SKM-1 (cell line): ENCODE results near the gene PAPPA.

Source experiments
- DNase-seq: peaks from one replicate; lab custom pipeline; 2025; ENCODE audit not compliant: unreplicated experiment; lab: John Stamatoyannopoulos, UW

Gene PAPPA

DNA sequence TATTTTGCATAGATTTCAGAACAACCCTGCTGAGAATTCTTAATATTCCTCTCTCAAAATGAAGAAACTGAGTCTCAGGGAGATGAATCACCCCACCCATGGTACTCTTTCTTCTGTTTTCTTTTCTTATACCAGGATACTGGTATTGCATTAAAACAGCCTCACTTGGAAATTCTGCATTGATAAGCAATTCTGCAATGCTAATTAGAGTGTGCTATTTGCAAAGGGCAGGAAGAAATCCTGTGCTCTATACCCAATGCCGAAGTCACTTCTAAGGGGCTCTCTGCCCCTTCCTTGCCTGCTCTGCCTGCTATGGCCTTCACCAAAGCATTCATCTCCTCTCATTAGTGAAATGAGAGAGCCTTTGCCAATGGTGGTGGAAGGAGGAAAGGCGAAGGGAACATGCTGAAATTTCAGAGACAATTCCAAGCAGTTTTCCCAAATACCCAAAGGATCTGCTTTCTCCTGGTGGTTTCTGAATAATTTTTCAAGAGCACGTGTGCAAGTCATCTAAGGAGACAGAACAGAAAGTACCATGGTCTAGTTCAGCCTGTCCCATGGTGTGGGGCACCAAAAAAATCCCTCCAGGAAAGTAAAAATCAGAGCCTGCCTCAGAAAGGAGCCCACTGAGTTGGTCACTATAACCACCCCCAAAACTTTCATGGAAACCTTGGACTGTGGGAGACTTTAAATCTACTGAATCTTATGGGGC is 156.5 kb downstream of the PAPPA start:
- no peak for DNase-seq

DNA sequence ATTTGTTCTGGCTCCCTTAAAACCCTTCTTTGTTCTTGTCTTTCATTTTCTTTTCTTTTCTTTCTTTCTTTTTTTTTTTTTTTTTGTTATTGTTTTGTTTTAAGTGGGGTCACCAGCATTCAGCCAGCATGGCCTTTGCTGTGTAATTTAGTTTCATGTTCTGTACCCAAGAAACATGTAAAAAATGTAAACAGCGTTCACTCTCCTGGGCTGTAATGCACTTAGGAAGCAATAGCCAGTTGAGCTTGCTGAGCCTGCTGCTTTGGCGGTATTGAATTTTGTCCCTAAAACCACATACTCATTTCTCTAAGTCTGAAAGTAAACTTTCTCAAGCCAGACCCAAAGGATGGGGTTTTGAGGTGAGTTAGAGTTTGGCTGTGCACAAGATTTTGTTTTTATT is 158.6 kb downstream of the PAPPA start:
- no peak for DNase-seq

DNA sequence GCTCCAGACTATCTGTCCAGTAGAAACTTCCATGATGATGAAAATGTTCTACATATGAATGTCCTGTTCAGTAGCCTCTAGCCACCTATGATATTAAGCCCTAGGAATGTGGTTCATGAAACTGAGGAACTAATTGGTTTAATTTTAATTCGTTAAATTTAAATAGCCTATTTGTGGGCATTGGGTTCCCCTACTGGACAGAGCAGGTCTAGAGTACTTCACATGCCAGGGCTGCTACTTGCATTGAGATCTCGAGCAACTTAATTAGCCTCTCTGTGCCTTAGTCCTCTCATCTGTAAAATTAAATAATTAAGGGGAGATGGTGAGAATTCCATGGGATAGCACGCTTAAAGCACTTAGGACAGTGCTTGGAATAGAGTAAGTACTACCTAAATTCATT is 160.0 kb downstream of the PAPPA start:
- DNase-seq, result no peak

DNA sequence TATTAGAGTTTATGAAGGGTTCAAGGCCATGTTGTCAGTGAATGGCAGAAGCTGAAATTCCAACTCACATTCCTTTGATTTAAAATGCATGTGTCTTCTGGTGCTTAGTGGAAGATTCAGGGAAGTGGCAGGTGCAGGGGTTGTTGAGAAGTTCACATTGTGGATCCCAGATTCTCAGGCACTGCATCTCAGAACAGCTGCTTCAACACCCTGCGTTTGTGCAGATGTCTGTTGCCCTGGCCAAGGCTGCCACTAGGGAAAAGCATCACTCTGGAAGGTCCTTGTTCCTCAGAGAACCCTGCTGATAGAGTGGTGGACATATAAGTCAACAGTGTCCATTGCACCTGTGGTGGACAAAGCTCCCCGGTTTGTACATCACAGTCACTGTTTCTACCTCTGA is 162.7 kb downstream of the PAPPA start:
- no peak for DNase-seq

DNA sequence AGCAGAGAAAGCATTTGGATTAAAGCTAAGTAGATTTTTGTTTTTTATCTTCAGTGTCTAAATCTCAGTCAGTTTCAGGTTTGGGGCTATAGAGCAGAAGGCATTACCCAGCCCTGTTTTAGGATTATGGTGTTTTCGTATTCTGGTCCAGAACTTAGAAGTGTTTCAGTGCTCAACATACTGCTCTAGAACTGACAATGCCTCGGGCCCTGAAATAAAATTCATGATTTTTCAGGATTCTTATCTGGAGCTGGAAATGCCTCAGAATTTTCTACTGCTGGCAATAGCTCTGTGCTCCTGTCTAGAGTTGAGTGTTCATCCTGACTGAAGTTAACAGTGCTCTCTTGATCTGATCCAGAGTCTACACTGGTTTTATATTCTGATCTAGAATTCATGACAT is 163.9 kb downstream of the PAPPA start:
- DNase-seq, result no peak

DNA sequence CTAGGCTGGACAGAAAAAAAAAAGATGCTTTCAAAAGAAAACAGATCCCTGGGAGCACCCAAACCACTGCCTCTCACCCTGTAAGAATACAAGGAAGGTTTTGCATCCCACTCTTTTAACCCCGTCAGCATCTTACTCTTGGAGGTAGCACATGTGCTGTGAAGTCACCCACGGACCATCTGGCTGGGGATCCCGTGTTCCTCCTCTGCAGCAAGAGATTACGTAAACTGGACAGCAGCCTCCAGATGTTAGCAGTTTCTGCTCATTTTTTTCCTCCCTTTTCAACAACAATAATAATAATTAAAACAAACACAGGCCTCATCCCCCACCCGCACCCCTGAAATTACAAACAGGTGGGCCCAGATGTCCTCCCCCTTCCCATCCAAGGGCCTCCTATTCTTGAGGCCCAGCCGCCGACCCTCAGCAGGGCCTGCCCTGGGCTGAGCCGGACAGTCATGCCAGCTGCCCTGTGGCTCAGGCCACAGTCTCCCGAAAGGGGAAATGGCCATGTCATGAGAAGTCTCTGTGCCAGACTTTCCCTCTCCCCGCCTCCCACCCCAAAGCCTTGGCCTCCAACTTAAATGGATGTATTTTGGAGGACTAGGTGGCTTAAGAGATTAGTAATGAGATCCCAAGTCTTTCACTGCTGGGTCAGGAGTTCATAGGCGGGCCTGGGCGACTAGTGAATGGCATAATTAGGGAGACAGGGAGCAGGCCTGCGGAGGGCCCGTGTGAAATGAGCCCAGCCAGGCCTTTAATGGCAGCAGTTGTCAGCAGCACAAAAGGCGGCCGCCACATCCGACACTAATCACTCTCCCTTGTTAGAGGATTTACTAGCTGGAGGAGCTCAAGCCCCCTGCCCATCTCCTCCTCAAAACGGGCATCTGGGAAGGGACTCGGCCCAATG is 165.1 kb downstream of the PAPPA start:
- DNase-seq, result no peak

DNA sequence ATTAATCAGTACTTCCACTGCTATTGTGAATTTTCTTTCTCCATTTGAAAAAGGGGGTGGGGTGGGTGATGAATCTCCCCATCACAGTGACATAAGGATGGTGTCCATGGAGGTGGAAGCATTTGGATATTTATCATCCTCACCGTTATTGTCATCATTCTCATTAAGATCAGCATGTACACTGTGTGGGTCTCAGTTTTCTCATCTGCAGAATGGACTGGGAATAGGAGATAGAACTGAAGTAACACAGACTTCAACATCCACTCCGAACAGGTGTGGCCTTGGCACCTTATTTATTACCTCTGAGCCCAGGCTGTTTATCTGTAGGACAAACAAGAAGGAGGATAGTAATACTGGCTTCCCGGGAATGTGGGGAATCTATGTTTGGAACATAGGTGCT is 165.9 kb downstream of the PAPPA start:
- no peak for DNase-seq

DNA sequence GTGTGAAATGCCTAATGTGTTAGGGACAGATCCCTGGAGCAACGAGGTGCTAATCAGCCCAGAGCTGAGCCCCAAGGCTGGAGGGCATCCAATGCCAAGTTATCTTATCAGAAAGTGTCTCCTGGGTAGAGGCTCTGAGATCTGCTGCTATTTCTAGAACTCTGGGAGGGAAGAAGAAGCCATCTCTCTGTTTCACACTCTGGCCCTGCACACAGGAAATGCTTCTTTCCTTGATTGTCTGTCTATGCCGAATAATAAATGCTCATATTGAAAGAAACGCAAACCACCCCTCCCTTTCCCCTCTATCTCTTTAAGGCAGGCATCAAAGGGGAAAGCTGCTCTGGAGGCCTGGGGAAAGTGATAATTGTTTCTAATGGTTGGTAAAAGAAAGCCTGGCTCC is 166.7 kb downstream of the PAPPA start:
- no peak for DNase-seq

DNA sequence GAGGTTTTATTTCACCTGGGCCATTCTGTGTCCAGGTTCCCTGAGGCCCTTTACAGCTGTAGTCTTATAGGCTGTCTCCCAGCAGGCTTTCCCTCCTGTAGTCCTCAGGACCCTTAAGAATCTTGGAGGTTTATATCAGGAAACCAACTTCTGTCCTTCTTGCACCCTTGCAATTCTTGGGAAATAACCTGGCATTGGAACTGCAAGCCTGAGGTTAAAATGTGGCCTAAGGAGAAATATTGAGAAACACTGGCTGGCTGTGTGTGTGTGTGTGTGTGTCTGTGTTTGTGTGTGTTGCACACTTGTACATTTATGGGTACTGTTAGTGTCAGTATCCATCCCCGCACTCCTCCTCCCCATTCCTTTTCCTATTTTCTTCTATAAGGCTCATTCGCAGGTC is 168.9 kb downstream of the PAPPA start:
- no peak for DNase-seq

DNA sequence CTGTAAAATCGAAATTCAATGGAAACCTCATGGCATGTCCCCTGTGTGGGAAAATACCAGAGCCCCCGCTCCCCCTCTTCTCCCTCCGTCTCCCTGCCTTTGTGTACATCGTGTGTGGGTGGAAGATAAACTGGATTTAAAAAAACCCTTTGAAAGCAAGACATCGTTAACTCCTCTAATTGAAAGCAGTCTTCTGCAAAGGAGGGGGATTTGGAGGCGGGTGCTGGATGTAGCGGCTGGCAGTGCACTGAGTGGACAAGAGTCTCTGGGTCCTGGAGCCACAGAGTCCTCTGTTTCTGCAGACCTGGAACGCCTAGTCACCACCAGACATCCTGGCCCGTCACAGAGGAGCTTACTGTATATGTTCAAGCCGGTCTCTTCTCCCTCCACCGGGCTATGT is 169.4 kb downstream of the PAPPA start:
- no peak for DNase-seq

DNA sequence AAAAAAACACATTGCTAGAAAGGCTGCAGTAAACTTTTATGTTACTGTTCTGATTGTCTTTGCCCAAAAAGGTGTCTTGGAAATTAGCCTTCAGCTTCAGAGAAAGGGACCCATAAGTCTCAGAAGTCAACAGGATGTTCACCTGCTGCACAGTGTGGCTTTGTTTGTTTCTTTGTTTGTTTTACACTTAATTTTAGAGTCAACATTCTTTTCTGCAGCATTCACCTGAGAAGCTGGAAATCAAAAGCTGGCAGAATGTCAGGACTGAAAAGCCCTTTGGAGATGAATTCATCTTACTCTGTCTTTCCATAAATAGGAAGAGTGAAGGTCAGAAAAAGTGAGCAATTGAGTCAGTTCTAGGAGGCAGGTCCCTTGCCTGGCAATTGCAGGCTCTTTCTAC is 170.0 kb downstream of the PAPPA start:
- DNase-seq, result no peak

DNA sequence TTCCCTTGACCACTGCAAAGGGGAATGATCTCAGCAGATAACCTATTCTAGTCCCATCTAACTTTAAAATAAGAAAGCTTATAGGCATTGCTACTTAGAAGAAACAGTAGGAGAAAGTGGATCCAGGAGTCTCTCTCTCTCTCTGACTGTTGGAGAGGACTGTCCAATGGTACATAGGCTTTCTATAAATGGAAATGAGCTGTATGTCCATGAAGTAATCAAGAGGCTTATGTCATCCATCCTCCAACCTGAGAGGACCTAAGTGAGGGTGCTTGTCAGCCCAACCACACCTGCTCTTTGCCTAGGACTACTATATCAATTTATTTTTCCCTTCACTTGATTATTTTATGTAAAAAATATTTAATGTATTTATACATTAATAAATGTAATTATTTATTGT is 172.3 kb downstream of the PAPPA start:
- no peak for DNase-seq

DNA sequence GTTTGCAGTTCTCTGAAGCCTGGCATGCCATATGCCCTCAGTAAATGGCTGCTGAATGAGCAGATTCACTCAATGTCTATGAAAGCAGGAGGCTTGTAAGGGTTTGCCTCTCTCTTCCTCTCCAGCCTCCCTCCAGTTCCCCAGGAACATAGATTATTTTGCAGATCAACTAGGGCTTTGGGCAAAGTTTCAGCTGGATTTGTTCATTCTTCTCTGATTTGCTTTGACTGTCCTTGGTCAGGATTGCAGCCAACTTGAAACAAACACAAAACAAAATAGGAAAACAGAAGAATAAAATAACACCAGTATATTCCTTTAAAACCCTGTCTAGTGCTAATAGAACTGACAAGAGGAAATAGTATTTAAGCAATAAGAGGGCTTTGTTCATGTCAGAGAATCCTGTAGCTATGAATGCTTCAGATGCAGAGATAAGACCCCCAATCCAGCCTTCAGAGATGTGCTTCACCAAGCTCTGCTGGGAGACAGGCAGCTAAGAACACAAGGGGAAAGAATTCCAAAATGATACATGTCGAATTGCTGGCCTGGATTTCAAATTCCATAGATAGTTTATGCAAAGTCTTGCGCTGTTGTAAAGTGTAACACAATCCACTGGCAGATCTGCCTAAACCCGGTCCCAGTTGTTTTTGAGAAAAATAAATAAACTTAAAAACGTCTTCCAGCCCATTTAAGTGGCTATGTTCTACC is 174.3 kb downstream of the PAPPA start:
- no peak for DNase-seq

DNA sequence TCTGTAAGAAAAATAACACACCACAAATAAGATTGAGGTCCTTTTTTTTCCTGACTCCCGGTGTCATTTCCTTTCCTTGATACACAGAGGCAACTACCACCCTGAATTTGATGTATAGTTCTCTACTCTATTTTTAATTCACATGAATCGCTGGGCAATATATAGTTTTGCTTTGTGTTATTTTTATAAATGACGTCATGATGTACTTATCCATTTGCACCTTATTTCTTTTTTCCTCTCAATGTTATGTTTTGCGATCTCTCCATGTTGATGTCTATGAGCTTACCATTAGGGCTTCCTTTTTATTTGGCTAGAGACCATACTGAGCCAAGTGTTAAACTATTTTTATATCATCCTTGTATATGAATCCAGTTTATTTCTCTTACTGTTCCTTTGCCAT is 175.9 kb downstream of the PAPPA start:
- DNase-seq, result no peak

DNA sequence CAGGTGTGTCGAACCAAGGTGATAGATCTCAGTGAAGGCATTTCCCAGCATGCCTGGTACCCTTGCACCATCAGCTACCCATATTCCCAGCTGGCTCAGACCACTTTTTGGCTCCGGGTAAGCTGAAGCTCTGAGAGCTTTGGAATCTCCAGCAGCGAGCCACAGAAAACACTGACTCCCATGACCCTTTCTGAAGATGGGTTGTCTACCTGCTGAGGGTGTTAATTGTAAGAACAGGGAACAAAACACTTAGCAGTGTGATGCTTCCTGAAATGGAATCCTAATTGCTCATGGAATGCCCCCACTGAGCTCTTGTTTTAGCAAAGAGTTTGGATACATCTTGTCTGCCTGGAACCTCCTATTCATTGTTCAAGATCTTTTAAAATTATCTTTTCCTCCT is 177.7 kb downstream of the PAPPA start:
- DNase-seq, result no peak

DNA sequence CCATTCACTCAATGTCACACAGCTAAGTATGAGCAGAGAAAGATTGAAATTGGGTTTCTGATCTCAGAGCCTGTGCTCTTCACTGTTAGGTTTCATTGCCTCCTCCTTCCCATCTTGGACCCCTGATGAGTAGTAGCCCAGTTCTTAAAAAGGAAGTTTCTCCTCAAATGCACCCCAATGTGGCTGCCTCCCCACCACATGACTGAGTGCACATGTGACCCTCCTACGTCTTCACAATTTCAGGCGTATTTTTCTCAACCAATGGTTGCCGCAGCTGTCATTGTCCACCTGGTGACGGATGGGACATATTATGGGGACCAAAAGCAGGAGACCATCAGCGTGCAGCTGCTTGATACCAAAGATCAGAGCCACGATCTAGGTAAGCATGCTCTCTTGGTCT is 178.5 kb downstream of the PAPPA start:
- DNase-seq, result no peak

DNA sequence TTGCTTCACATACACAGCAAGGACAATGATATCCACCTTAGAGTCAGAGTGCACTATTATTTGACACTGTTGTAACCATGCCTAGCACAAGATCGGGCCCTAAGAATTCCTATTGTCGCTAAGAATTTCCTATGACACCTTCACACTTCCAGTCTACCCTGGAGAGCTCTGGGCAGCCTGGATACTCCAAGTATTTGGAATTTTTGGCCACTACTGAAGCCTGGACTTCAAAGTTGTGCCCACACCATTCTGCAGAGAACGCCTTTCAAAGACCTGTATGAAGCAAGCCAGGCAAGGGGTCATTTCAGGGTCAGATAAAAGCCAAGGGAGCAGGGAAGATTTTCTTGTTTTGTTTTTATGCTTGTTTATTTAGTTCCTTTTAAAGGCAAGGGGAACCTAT is 179.7 kb downstream of the PAPPA start:
- DNase-seq, result no peak

DNA sequence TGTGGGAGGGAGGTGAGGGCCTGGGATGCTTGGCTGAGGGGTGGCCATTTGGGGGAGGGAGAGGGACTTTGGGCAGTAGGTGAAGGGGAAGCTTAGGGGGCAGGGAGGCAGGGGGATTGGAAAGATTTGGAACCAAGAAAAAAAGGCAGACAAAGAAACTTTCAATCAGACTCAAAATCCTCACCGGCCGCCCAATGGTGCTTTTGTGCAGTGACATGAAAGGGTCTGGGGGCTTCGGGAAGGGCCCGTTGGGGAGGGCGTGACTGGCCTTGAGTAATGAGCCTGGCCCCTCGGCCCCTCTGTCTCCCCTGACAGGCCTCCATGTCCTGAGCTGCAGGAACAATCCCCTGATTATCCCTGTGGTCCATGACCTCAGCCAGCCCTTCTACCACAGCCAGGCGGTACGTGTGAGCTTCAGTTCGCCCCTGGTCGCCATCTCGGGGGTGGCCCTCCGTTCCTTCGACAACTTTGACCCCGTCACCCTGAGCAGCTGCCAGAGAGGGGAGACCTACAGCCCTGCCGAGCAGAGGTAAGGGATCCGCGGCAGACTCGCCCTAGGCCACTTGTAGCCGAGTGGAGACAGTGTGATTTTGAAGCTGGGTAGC is 181.1 kb downstream of the PAPPA start:
- no peak for DNase-seq

DNA sequence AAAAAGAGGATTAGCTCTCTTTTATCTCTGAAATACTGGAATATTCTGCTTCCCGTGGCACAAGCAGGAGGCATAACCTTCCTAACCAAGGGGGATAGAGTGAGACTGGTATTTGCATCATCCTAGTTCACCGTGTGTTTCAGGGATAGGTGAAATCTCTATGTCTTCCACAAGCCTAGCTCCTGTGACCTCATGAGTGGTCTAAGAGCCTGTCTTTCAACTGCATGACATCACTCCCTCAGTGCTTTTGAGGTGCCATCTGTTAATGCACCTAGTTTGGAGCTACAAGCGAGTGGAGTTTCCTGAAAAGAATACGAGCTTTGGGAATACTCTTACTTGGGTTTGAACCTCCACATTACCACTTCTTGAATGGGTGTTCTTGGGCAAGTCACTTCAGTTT is 181.8 kb downstream of the PAPPA start:
- DNase-seq, result no peak

DNA sequence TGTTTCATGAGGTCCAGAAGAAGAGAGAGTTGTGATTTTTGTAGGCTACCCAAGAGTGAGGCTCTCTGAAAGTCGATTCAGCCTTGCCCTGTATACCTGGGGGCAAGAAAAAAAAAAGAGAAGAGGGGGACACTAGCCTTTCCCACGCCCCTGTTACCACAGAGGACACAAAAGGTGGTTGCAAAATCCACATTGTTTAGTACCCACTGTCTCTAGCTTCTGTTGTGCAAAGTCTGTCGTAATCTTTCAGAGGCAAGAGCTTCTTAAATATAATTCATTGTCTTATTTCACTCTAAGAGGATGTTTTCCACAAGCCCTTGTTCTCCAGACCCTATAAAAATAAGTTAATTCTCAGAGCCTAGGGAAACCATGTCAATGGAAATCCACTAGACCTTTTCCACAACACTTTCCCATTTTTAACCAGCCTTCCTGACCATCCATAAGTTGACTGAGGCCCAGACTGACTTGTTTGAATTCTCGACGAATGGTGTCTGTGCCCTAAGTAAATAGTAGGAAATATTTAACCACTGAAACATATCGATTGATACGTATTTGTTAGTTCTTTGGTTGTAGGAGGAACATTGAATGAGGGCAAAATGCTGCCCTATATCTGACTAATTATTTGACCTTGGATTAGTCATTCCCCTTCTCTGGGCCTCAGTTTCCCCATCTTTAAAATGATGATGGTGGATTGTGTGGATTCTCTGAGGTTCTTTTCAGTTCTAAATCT is 182.7 kb downstream of the PAPPA start:
- DNase-seq, result no peak

DNA sequence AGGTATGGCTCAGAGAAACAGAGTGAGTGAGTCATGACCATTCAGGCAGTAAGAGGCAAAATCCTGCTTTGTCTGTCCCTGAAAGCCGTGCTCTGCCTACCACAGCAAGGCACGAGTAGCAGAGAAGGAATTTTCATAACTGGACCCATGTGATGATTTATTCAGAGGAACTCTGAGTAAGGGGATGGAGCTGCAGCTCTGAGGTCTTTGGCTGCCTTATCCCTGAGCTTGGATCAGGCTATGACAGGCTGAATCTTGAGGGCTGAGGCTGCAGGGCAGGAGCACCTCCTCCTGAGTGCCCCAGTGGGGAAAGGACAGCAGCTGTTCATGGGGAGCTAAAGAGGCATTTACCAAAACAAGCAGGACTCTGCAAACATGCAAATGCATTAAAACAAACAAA is 183.4 kb downstream of the PAPPA start:
- no peak for DNase-seq
